GM19467 (cell line): ENCODE data around the gene PAX2.
"Not testable (repeated sequence)": the region's sequence is repeated elsewhere in the genome, so short reads cannot be mapped to it uniquely, and the experiment has no call there.

Experiments
- ATAC-seq: cut with Tn5 transposase; IDR thresholded peaks from one replicate; pipeline ENCODE4 v1.9.1; 2021; ENCODE audit warnings: mild to moderate bottlenecking, moderate library complexity; ENCODE audit not compliant: unreplicated experiment

PAX2 gene

GRCh38 chr10:100744987-100745881 is at the start of gene PAX2:
Gene PAX2, plus strand, starts transcription at chr10:100745582. Its CDS starts 679 bp downstream, at chr10:100746261.
- no peak for ATAC-seq

- ATAC-seq = no peak
Observed at GRCh38 chr10:100696477-100696901, 48.9 kb upstream of the PAX2 start.

DNA sequence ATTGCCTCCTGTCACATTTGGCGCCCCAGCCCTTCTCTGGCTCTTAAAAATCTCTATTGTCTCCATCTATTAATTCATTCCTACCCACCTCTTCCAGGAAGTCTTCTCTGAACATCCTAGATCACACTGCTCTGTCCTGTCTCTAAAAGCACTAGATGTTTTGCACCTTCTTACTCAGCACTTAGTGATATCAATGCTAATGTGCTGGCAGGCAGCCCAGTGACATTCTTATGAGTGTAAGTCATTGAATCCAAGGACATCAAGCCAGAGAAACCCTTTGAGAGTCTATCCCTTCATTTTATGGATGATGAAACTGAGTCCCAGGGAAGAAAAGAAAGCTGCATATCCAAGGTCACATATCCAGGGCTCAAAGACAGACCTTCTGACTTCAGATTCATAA is 48.3 kb upstream of the PAX2 start:
- no peak for ATAC-seq

- ATAC-seq = no peak
Observed at GRCh38 chr10:100697631-100698030, 47.8 kb upstream of the PAX2 start.

DNA sequence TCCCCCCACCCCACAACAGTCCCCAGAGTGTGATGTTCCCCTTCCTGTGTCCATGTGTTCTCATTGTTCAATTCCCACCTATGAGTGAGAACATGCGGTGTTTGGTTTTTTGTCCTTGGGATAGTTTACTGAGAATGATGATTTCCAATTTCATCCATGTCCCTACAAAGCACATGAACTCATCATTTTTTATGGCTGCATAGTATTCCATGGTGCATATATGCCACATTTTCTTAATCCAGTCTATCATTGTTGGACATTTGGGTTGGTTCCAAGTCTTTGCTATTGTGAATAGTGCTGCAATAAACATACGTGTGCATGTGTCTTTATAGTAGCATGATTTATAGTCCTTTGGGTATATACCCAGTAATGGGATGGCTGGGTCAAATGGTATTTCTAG is 43.7 kb upstream of the PAX2 start:
- ATAC-seq = not testable (repeated sequence)

DNA sequence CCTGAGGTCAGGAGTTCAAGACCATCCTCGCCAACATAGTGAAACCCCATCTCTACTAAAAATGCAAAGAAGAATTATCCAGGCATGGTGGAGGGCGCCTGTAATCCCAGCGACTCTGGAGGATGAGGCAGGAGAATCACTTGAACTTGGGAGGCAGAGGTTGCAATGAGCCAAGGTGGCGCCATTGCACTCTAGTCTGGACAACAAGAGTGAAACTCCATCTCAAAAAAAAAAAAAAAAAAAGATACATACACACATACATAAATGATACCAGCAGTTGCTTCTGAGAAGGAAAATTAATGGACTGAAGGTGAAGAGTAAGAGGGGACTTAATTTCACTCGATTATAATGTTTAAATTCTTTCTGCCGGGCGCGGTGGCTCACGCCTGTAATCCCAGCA is 40.2 kb upstream of the PAX2 start:
- ATAC-seq = no peak

GRCh38 chr10:100707261-100707848 is 38.0 kb upstream of the PAX2 start:
- no peak for ATAC-seq

GRCh38 chr10:100709146-100710082 is 36.0 kb upstream of the PAX2 start:
- no peak for ATAC-seq

DNA sequence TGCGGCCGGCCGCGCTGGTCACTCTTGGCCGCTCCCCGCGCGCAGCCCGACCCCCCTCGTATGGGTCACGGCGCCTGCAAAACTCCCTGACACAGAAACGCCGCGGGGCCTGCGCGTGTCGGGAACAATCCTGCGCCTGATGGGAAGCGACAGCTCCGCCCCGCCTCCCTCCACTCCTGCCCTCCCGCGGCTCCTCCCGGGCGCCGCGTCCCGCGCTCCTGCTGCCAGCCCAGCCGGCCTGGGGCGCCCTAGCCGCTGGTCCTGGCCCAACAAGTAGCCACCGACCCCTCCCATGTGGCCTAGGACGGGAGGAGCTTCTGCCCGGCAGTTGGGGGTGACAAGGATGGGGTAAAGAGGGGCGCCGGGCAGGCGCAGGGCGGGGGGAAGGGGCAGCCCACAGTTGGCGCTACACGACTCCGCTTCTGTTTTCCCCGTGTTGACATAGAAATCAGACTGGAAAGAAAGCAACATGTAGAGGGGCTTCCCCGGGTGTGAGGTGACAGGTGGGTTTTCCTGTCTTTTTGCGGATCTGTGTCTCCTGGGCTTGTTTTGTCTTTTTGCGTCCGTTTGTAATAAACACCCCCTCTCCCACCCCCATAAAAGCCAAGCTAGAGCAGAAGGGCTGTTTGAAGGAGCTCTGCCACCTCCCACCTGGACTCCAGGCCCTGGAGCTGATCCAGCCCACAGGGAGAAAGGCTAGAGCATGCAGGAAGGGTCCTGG is 35.1 kb upstream of the PAX2 start:
- ATAC-seq = no peak

DNA sequence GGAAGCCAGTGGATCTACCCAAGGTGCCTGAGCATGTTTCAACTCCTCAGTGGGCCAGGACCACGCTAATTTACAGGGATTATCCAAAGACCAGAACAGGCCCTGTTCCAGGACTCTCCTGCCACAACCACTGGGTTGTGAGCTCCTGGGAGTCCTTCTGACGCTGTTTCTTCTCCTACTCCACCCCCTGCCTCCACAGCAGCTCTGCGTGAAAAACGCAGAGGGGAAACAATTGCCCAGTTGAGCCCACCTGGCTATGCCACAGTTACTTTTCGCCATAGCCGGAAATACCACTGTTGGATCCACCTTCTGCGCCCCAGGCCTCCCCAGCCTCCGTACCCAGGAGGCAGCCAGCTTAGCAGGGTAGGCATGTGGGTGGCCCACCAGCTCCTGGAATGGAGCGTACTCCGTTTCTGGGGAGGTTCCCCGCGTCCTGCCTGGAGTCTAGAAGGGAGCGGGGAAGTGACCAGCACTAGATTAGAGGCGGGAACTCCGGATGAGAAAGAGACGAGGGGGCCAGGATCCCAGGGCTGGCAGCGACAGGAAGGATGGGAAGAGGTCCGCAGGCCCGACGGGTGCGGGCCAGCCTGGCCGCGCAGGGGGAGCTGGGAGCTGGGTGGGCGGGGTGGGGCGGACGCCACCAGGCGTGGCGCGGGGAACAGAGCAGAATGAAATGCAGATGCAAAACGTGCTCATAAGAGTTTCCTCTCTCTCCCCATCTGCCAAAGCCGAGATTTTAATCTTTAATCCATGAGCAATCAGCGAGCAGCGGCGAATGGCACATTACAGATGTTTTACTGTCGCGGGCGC is 32.1 kb upstream of the PAX2 start:
- no peak for ATAC-seq

DNA sequence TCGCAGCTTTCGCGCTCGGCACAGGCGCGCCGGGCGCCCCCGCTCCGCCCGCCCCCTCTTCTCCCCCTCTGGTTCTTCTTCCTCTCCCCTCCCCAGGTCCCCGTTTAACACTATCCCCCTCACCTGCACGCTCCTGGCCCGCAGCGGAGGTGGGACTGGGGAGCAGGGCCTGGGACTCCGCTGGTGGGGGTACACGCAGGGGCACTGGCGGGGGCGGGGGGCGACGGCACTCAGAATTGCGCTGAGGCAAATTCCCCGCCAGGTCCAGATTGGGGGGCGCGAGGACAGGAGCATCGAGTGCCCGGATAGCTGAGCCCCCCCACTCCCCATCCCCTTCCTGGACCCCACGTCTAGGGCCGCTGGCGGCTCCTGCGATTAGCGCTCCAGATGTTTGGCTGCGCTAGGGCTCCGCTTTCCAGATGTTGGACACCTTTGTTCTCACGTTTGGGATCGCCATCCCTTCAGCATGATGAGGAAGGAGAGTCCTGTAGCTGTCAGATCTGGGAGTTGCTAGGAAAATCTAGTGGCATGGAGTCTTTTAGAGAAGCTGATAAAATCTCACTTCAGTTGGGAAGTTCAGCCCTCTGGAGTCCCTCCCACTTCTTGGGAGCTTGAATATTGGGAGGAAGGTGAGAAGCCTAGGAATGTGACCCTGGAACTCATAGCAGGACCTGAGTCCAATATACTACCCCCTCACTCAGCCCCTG is 31.4 kb upstream of the PAX2 start:
- ATAC-seq = no peak

DNA sequence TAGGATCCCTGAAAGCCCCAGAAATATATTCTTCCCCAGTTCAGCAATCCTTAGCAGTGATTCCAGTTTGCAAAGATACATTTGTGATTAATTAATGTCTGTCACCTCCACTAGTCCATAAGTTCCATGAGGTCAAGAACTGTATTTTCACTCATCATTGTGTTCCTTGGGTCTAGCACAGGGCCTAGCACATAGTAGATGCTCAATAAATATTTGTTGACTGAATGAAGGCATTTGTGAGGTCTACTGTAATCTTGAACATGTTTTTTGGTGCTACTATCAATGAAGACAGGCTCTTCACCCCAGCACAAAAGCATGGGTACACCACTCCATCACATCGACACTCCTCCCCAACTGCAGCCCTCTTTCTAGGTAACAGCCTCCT is 30.8 kb upstream of the PAX2 start:
- ATAC-seq = no peak

GRCh38 chr10:100715101-100715444 is 30.3 kb upstream of the PAX2 start:
- no peak for ATAC-seq

GRCh38 chr10:100715445-100716385 is 29.7 kb upstream of the PAX2 start:
- ATAC-seq = no peak

DNA sequence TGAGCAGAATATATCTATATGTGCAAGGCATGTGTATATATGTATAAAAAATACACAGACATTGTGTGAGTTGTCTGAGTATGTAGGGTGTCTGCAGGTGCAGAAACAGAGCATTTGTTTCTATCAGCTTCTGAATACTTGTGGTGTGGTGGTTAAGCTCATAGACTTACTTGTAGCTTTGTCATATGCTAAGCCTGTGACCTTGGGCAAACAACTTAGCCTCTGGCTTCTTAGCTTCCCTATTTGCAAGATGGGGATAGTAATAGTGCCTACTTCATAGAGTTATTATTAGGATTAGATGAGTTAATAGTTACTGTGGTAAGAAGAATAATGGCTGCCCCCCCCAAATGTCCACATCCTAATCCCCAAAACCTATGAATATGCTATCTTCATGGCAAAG is 28.2 kb upstream of the PAX2 start:
- no peak for ATAC-seq

- no peak for ATAC-seq
Observed at GRCh38 chr10:100718197-100718742, 27.1 kb upstream of the PAX2 start.

DNA sequence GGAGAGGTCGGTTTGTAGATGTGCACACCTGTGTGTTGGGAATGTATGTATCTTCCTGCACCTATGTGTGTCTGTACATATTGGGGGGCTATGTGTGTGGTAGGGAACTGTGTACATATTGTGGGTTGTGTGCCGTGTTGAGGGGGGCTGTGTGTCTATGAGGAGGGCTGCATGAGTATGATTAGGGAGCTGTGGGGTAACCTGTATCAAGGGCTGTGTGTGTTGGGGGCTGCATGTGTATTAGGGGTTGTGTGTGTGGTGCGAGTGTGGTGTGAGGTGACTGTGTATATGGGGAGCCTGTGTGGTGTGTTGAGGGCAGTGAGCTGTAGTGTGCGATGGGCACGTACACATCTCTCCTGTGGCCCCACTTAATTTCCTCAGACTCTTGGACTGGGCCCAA is 22.2 kb upstream of the PAX2 start:
- no peak for ATAC-seq
